NT2/D1 (cell line): ENCODE measurements around the gene WWC1.

Experiments
- SUZ12 ChIP-seq: IDR thresholded peaks from 2 replicates; pipeline ENCODE4 v1.6.1; 2011; ENCODE audit not compliant: insufficient read length, insufficient read depth; ENCODE audit errors: extremely low read depth
- YY1 ChIP-seq: IDR thresholded peaks from 2 replicates; pipeline ENCODE4 v1.6.1; 2011; ENCODE audit not compliant: insufficient read length, insufficient read depth
- ZNF274 ChIP-seq: IDR thresholded peaks from 2 replicates; pipeline ENCODE4 v1.6.1; 2011; ENCODE audit warnings: mild to moderate bottlenecking, low read depth, low read length

DNA sequence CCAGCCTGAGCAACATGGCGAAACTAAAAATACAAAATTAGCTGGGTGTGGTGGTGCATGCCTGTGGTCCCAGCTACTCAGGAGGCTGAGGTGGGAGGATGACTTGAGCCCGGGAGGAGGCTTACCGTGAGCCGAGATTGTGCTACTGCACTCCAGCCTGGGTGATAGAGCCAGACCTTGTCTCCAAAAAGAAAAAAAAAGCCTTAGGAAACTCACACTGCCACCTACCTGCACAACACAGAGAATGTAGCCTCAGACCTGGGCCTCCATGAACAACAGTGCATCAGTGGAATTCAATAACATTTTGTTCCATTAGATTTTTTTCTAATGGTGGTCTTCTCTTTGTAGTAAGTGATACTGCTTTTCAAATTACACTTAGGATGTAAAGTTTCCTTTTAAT, 131.0 kb downstream of the WWC1 start:
- TF ChIP-seq SUZ12 = no peak
- no peak for TF ChIP-seq ZNF274
- TF ChIP-seq YY1 = no peak
